ENCODE measurements around the gene INA. TPM values are rescaled to one million over a fixed set of nuclear protein-coding genes. Genes with fewer than 3 reads are reported as not detected.

Gene INA
- total RNA-seq, 1 experiment from 2014 or later, result 14.0 TPM

DNA sequence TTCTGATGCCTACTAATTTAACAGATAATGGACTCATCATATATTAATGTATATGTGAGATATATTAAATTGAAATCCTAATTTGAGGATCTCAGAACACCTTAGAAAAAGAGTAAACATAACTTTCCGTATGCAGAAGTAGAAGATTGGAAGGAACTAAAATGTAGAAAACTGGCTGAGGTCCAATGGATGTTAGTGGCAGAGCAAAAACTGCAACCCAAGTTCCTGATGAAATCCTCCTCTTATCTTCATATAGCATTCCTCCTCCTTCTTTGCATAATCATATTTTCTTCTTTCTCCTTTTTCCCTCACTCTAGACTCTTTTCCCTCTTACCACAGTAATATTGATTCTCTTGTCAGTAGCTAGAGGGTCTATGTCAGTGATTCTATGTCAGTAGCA lies 6.0 kb downstream of the INA start:
- no peak overlapping the region for H3K27ac Mint-ChIP-seq
- Histone ChIP-seq H2BK5ac (ENCODE audit: insufficient read length, low read length) (no peak overlapping the region), H4K91ac (ENCODE audit: insufficient read length, low read depth, low read length) (no peak overlapping the region), H3K18ac (ENCODE audit: insufficient read length, low read depth, low read length) (no peak overlapping the region), H3K4me2 (ENCODE audit: insufficient read depth, insufficient read length, low read length) (no peak overlapping the region), H2BK20ac (ENCODE audit: low read depth, low read length, poor library complexity, severe bottlenecking) (no peak overlapping the region), H2AK5ac (ENCODE audit: insufficient read length, low read length) (no peak overlapping the region), H3K9ac (ENCODE audit: extremely low read depth, insufficient read length, low read length) (no peak overlapping the region), H3K27ac (ENCODE audit: insufficient read length, low read depth, low read length) (no peak overlapping the region), H3K14ac (ENCODE audit: insufficient read depth, low read length) (no peak overlapping the region), H2BK12ac (ENCODE audit: insufficient read length, low read depth, low read length) (no peak overlapping the region), H3K56ac (ENCODE audit: insufficient read length, low read depth, low read length) (no peak overlapping the region), H3K4me1 (ENCODE audit: insufficient read depth, low read length) (no peaks in the 10 kb centered on the region; the same call in 1 of the 2 replicates), H3K23me2 (ENCODE audit: insufficient read length, low read depth, low read length, poor library complexity, severe bottlenecking) (peaks cover 1% of the 10 kb centered on the region), H2BK15ac (ENCODE audit: low read depth, low read length) (no peak overlapping the region), H3K79me2 (ENCODE audit: insufficient read depth, low read length) (no peaks in the 10 kb centered on the region), H2AFZ (ENCODE audit: low read length) (no peak overlapping the region), H3K9me3 (ENCODE audit: control insufficient read depth, low read depth, low read length) (no peaks in the 10 kb centered on the region), H2BK120ac (ENCODE audit: low read depth, low read length, poor library complexity, severe bottlenecking) (no peak overlapping the region), H3K27me3 (ENCODE audit: insufficient read depth, low read length) (peaks cover 8% of the 10 kb centered on the region; the same call in 1 of the 2 replicates), H4K8ac (replicated peaks; ENCODE audit: insufficient read length, low read depth, low read length) (no peak overlapping the region), H3K23ac (ENCODE audit: insufficient read length, low read depth, low read length) (no peak overlapping the region), H3T11ph (ENCODE audit: low read length) (no peak overlapping the region), H4K20me1 (ENCODE audit: control insufficient read depth, insufficient read depth, insufficient read length) (no peaks in the 10 kb centered on the region), H3K79me1 (ENCODE audit: insufficient read depth, low read depth, low read length, poor library complexity, severe bottlenecking) (no peaks in the 10 kb centered on the region), H4K5ac (ENCODE audit: insufficient read length, low read depth, low read length) (no peak overlapping the region), H3K4ac (ENCODE audit: low read depth, low read length) (no peak overlapping the region)
- H3K27me3 Mint-ChIP-seq (ENCODE audit: low read depth), result peaks cover 34% of the 10 kb centered on the region
- H3K4me3 Mint-ChIP-seq, result no peak overlapping the region
- TF ChIP-seq, protein P1, sequence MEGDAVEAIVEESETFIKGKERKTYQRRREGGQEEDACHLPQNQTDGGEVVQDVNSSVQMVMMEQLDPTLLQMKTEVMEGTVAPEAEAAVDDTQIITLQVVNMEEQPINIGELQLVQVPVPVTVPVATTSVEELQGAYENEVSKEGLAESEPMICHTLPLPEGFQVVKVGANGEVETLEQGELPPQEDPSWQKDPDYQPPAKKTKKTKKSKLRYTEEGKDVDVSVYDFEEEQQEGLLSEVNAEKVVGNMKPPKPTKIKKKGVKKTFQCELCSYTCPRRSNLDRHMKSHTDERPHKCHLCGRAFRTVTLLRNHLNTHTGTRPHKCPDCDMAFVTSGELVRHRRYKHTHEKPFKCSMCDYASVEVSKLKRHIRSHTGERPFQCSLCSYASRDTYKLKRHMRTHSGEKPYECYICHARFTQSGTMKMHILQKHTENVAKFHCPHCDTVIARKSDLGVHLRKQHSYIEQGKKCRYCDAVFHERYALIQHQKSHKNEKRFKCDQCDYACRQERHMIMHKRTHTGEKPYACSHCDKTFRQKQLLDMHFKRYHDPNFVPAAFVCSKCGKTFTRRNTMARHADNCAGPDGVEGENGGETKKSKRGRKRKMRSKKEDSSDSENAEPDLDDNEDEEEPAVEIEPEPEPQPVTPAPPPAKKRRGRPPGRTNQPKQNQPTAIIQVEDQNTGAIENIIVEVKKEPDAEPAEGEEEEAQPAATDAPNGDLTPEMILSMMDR (conservative IDR thresholded peaks at IDR 0.05), result no peak
- WGBS (ENCODE audit: extremely low coverage, insufficient read length, low lambda C conversion rate), result no CpG with 5 or more reads among the region's 1 CpG
- peaks cover 20 to 23% of the 10 kb centered on the region in 2 experiments for H3K4me1 Mint-ChIP-seq
- no peak for DNase-seq
- H3K36me3 Mint-ChIP-seq (ENCODE audit: insufficient read depth in 1 of 3, low read depth in 3 of 3), result no peaks in the 10 kb centered on the region
- H3K9me3 Mint-ChIP-seq, result no peaks in the 10 kb centered on the region; a peak in 1 of 5 replicates
